WTC11 (cell line): Measurements from ENCODE around the gene HAX1. TPM values are rescaled to one million over a fixed set of nuclear protein-coding genes. Genes with fewer than 3 reads are reported as not detected.

Experiments
- ATAC-seq: fragments of 200-7000 bp; cut with Tn5 transposase; 2 replicates; pipeline ENCODE4 v1.10.0; 2021; ENCODE audit warnings: mild to moderate bottlenecking, moderate library complexity
- Bru-seq: library from RNA; stranded (reverse); fragments of 400-500 nt; gene quantifications from one replicate; lab custom pipeline; 2021; lab: Mats Ljungman, UMichigan
- CTCF ChIA-PET: fragments of 300-600 bp; sonication (Branson Sonifier 250); formaldehyde crosslinking; loops from one replicate; lab custom pipeline; 2021; ENCODE audit warnings: antibody characterized with exemption; lab: Charles Lee
- POLR2A ChIA-PET: fragments of 350-600 bp; sonication (Branson Sonifier 250); formaldehyde crosslinking; loops from one replicate; lab custom pipeline; 2021; ENCODE audit warnings: antibody characterized with exemption; lab: Charles Lee
- DNase-seq: peaks from one replicate; pipeline ENCODE4 v3.0.0; 2021; ENCODE audit warnings: low spot score
- H3K27ac Mint-ChIP-seq: 2 replicates; pipeline ENCODE4 v1.8.0; 2021; ENCODE audit warnings: mixed read lengths
- H3K27me3 Mint-ChIP-seq: 2 replicates; pipeline ENCODE4 v1.8.0; 2021; ENCODE audit warnings: low read depth, mild to moderate bottlenecking, moderate library complexity, mixed read lengths
- H3K36me3 Mint-ChIP-seq: 2 replicates; pipeline ENCODE4 v1.8.0; 2021; ENCODE audit warnings: mixed read lengths
- H3K4me1 Mint-ChIP-seq: 2 replicates; pipeline ENCODE4 v1.8.0; 2022; ENCODE audit warnings: mixed read lengths
- H3K4me3 Mint-ChIP-seq: 2 replicates; pipeline ENCODE4 v1.8.0; 2021; ENCODE audit warnings: mild to moderate bottlenecking, moderate library complexity, mixed read lengths
- H3K9me3 Mint-ChIP-seq: 2 replicates; pipeline ENCODE4 v1.8.0; 2021; ENCODE audit warnings: mixed read lengths
- AFF4 ChIP-seq: sonication (generic); formaldehyde crosslinking; IDR thresholded peaks from 2 replicates; pipeline ENCODE4 v1.8.1; 2023; ENCODE audit warnings: mild to moderate bottlenecking, missing genetic modification reagents, borderline replicate concordance
- ATF1 ChIP-seq: sonication (generic); formaldehyde crosslinking; IDR thresholded peaks from 2 replicates; pipeline ENCODE4 v1.8.1; 2023; ENCODE audit warnings: mild to moderate bottlenecking, moderate library complexity, missing genetic modification reagents
- ATF2 ChIP-seq: sonication (generic); formaldehyde crosslinking; IDR thresholded peaks from 2 replicates; pipeline ENCODE4 v1.8.1; 2022; ENCODE audit warnings: low read depth, missing genetic modification reagents, borderline replicate concordance
- EMX1 ChIP-seq: fragments of 250-450 bp; sonication (Bioruptor Pico); IDR thresholded peaks from 2 replicates; pipeline ENCODE4 v1.8.0; 2021; ENCODE audit warnings: mild to moderate bottlenecking
- FOXK1 ChIP-seq: sonication (generic); formaldehyde crosslinking; IDR thresholded peaks from 2 replicates; pipeline ENCODE4 v1.8.0; 2022; ENCODE audit warnings: mild to moderate bottlenecking, moderate library complexity, missing genetic modification reagents
- HMGXB4 ChIP-seq: sonication (generic); formaldehyde crosslinking; IDR thresholded peaks from 2 replicates; pipeline ENCODE4 v1.8.1; 2023; ENCODE audit warnings: mild to moderate bottlenecking, moderate library complexity, missing genetic modification reagents
- NR2C2 ChIP-seq: sonication (generic); formaldehyde crosslinking; IDR thresholded peaks from 2 replicates; pipeline ENCODE4 v1.8.0; 2022; ENCODE audit warnings: mild to moderate bottlenecking, missing genetic modification reagents
- PREB ChIP-seq: sonication (generic); formaldehyde crosslinking; IDR thresholded peaks from 2 replicates; pipeline ENCODE4 v1.8.1; 2022; ENCODE audit warnings: mild to moderate bottlenecking, missing genetic modification reagents, moderate library complexity, borderline replicate concordance
- SMAD4 ChIP-seq: sonication (generic); formaldehyde crosslinking; IDR thresholded peaks from 2 replicates; pipeline ENCODE4 v1.8.0; 2022; ENCODE audit warnings: mild to moderate bottlenecking, missing genetic modification reagents
- TEAD1 ChIP-seq: sonication (generic); formaldehyde crosslinking; IDR thresholded peaks from 2 replicates; pipeline ENCODE4 v1.8.0; 2022; ENCODE audit warnings: mild to moderate bottlenecking, missing genetic modification reagents
- TEAD4 ChIP-seq: sonication (generic); formaldehyde crosslinking; IDR thresholded peaks from 2 replicates; pipeline ENCODE4 v1.8.0; 2022; ENCODE audit warnings: mild to moderate bottlenecking, missing genetic modification reagents
- TP53 ChIP-seq: sonication (generic); formaldehyde crosslinking; IDR thresholded peaks from 2 replicates; pipeline ENCODE4 v1.8.1; 2023; ENCODE audit warnings: mild to moderate bottlenecking, missing genetic modification reagents
- ZMAT4 ChIP-seq: fragments of 250-450 bp; sonication (Bioruptor Pico); IDR thresholded peaks from 2 replicates; pipeline ENCODE4 v1.9.0; 2021; ENCODE audit warnings: mild to moderate bottlenecking
- ZNF263 ChIP-seq: sonication (generic); formaldehyde crosslinking; IDR thresholded peaks from 2 replicates; pipeline ENCODE4 v1.8.1; 2022; ENCODE audit warnings: low read depth, mild to moderate bottlenecking, moderate library complexity, missing genetic modification reagents
- ZNF416 ChIP-seq: fragments of 250-450 bp; sonication (Bioruptor Pico); IDR thresholded peaks from 2 replicates; pipeline ENCODE4 v1.9.0; 2021; ENCODE audit warnings: mild to moderate bottlenecking, inconsistent platforms
- ZNF532 ChIP-seq: fragments of 250-450 bp; sonication (Bioruptor Pico); IDR thresholded peaks from 2 replicates; pipeline ENCODE4 v1.9.0; 2021; ENCODE audit warnings: mild to moderate bottlenecking, borderline replicate concordance
- long read RNA-seq, 3 experiments: library from RNA in 1 of 3; library from capped mRNA in 1 of 3; library from polyadenylated mRNA in 1 of 3; unstranded in 2 of 3; stranded (forward) in 1 of 3; transcript quantifications; one replicate each; pipeline ENCODE4 v2.0.0, GENCODE V29; 2021
- total RNA-seq: library from RNA; stranded (reverse); gene quantifications from 3 replicates; pipeline ENCODE4 v1.2.3, GENCODE V29; 2021
- TF ChIP-seq, protein P1 (sequence below): sonication (generic); formaldehyde crosslinking; conservative IDR thresholded peaks from 2 replicates; pipeline ENCODE4 v1.8.1; 2022; ENCODE audit warnings: mild to moderate bottlenecking, missing genetic modification reagents
- TF ChIP-seq, protein P2 (sequence below): sonication (generic); formaldehyde crosslinking; IDR thresholded peaks from 2 replicates; pipeline ENCODE4 v1.8.1; 2022; ENCODE audit warnings: low read depth, mild to moderate bottlenecking, moderate library complexity, missing genetic modification reagents, borderline replicate concordance

Gene HAX1
- 63.4 to 69.2 TPM (median 65.8 TPM) in 3 replicates for total RNA-seq
- percentile 84 among the genes with signal in this experiment for Bru-seq, nascent RNA
- long read RNA-seq, experiment 1, transcript HAX1-201 (7 exons, 1,227 nt), result major isoform, 112 of 130 reads
- long read RNA-seq, experiment 1, partial matches to known transcripts, result 5 of 130 reads
- long read RNA-seq, experiment 1, other reads (novel, unspliced or antisense), result 9 of 130 reads
- long read RNA-seq, experiment 2, transcript HAX1-201 (7 exons, 1,227 nt), result major isoform, 90 of 122 reads
- long read RNA-seq, experiment 2, partial matches to known transcripts, result 20 of 122 reads
- long read RNA-seq, experiment 2, other reads (novel, unspliced or antisense), result 8 of 122 reads
- long read RNA-seq, experiment 3, transcript HAX1-201 (7 exons, 1,227 nt), result major isoform, 159 of 183 reads
- long read RNA-seq, experiment 3, transcript HAX1-204 (7 exons, 914 nt), result minor isoform, 9 of 183 reads
- long read RNA-seq, experiment 3, partial matches to known transcripts, result 2 of 183 reads
- long read RNA-seq, experiment 3, other reads (novel, unspliced or antisense), result 11 of 183 reads

DNA sequence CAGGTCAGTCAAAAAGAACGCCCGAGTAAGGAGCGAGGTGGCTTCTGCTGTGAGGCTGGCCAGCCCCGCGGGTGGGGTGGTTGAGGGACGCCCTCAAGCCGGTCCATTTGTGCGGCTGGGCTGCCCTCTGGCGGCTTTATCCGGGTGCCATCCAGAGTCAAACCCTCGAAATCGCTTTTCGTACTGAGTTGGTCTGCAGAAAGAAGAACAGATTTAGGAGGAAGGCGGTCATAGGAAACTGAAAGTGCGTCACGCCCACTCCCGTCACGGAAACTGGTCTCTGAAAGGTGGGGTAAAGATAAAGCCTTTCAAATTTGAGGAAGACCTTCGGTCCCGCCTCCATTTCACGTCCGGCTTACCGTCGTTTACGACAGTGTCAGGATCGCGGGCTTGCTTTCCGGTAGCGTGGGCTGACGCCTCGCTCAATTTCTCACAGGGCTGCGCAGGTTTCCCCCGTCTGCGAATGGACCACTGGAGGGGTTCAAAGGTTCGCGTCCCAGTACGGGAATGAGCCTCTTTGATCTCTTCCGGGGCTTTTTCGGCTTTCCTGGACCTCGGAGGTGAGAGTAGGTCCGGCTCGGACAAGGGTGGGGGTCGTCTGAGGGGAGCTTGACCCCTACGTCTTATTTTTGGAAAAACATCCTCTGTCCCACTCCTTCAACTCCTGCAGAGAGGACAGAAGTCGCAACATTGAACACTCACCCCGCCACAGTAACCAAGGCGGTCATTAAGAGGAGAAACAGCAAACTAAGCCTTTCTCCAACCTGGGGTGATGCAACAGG lies at the start of gene HAX1:
HAX1 (plus strand) TSS at position 413 of the 782 bp plus-strand sequence; CDS start at position 508, 95 bp downstream.
- Mint-ChIP-seq H3K27me3 (no peaks in the 10 kb centered on the region), H3K4me3 (peak within 1 kb of the TSS; percentile 94), H3K27ac (peak within 1 kb of the TSS; percentile 94), H3K9me3 (no peaks in the 10 kb centered on the region), H3K4me1 (peaks cover 14% of the 10 kb centered on the region), H3K36me3 (peaks cover 28% of the 10 kb centered on the region)
- POLR2A ChIA-PET, result interaction anchor here (0.6 to 0.7 kb wide), 2 partner anchors 54 to 163 kb away, joined by 3 to 6 read pairs; no protein-coding TSS in a partner anchor
- peak; percentile 90 for ATAC-seq
- peak; percentile 89 for DNase-seq
- CTCF ChIA-PET, result interaction anchor here (0.6 to 4.4 kb wide), 11 partner anchors 29 to 305 kb away, joined by 3 to 30 read pairs (median 4); partner anchors contain the start of genes ATP8B2, CREB3L4 and NUP210L
- TF ChIP-seq AFF4 (CRISPR knock-in tag) (no peak), TP53 (no peak), TEAD1 (no peak), TEAD4 (no peak), ZNF532 (CRISPR knock-in tag) (no peak), ZMAT4 (no peak), ZNF416 (CRISPR knock-in tag) (no peak), HMGXB4 (CRISPR knock-in tag) (no peak; the same call in 1 of the 2 replicates), ATF2 (no peak), NR2C2 (CRISPR knock-in tag) (no peak), FOXK1 (peak; percentile 90), PREB (CRISPR knock-in tag) (no peak), SMAD4 (CRISPR knock-in tag) (no peak), EMX1 (CRISPR knock-in tag) (peak; percentile 60; the same call in 1 of the 2 replicates), ATF1 (CRISPR knock-in tag) (no peak), ZNF263 (CRISPR knock-in tag) (no peak)
- TF ChIP-seq, protein P1, sequence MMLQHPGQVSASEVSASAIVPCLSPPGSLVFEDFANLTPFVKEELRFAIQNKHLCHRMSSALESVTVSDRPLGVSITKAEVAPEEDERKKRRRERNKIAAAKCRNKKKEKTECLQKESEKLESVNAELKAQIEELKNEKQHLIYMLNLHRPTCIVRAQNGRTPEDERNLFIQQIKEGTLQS (CRISPR knock-in tag), result no peak
- TF ChIP-seq, protein P2, sequence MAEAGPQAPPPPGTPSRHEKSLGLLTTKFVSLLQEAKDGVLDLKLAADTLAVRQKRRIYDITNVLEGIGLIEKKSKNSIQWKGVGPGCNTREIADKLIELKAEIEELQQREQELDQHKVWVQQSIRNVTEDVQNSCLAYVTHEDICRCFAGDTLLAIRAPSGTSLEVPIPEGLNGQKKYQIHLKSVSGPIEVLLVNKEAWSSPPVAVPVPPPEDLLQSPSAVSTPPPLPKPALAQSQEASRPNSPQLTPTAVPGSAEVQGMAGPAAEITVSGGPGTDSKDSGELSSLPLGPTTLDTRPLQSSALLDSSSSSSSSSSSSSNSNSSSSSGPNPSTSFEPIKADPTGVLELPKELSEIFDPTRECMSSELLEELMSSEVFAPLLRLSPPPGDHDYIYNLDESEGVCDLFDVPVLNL, result no peak
